H1 (cell line): ENCODE results near the gene SCAPER. TPM values are rescaled to one million over a fixed set of nuclear protein-coding genes. Genes with fewer than 3 reads are reported as not detected.
A peak's percentile ranks its signal among the peaks of the same experiment; 100 is the strongest.

ENCODE experiments used
- CTCF ChIA-PET: fragments of 300-600 bp; sonication (Branson Sonifier 250); formaldehyde crosslinking; loops from one replicate; lab custom pipeline; 2021; ENCODE audit not compliant: partially characterized antibody; lab: Charles Lee
- POLR2A ChIA-PET: fragments of 300-600 bp; sonication (Branson Sonifier 250); formaldehyde crosslinking; loops from one replicate; lab custom pipeline; 2021; ENCODE audit warnings: inconsistent platforms; ENCODE audit not compliant: partially characterized antibody; lab: Charles Lee
- DNase-seq, 2 experiments: peaks; one replicate each; pipeline versions ENCODE4 v3.0.0 to v3.0.0-alpha.2; 2010 to 2022; ENCODE audit warnings: low spot score in 2 of 2, low read depth in 1 of 2, mixed read lengths in 1 of 2
- FAIRE-seq: peaks from 2 replicates; lab custom pipeline; 2011; peaks lifted over from hg19 to GRCh38; lab: Jason Lieb, UNC
- H2AFZ ChIP-seq: 2 replicates; pipeline ENCODE4 v1.8.1; 2012; ENCODE audit warnings: low read length, inconsistent platforms
- H2AK5ac ChIP-seq: 2 replicates; pipeline ENCODE4 v1.6.1; 2013; ENCODE audit warnings: low read depth, low read length
- H2BK120ac ChIP-seq: replicated peaks from 2 replicates; pipeline ENCODE3; 2013; ENCODE audit warnings: low read depth, low read length, inconsistent platforms
- H2BK12ac ChIP-seq: 2 replicates; pipeline ENCODE4 v1.6.1; 2013; ENCODE audit warnings: low read depth, low read length
- H2BK15ac ChIP-seq: 2 replicates; pipeline ENCODE4 v1.6.1; 2013; ENCODE audit warnings: low read length
- H2BK20ac ChIP-seq: 2 replicates; pipeline ENCODE4 v1.6.1; 2013; ENCODE audit warnings: low read length
- H2BK5ac ChIP-seq: 2 replicates; pipeline ENCODE4 v1.6.1; 2013; ENCODE audit warnings: low read depth, low read length
- H3K14ac ChIP-seq: 2 replicates; pipeline ENCODE4 v1.6.1; 2013; ENCODE audit warnings: inconsistent platforms; ENCODE audit not compliant: insufficient read length
- H3K18ac ChIP-seq: 2 replicates; pipeline ENCODE4 v1.6.1; 2013; ENCODE audit warnings: low read length; ENCODE audit errors: extremely low read depth
- H3K23ac ChIP-seq: 2 replicates; pipeline ENCODE4 v1.6.1; 2013; ENCODE audit warnings: inconsistent platforms; ENCODE audit not compliant: insufficient read length
- H3K23me2 ChIP-seq: 2 replicates; pipeline ENCODE4 v1.6.1; 2013; ENCODE audit warnings: low read depth, low read length
- H3K27ac ChIP-seq: 2 replicates; pipeline ENCODE4 v1.6.1; 2011; ENCODE audit warnings: low read depth, low read length, inconsistent platforms
- H3K27me3 ChIP-seq, 4 experiments: replicated peaks in 1 of 4; 1 replicate in 1 of 4; 2 replicates in 3 of 4; pipeline versions ENCODE4 v1.6.1 to v1.8.1; 2011 to 2013; ENCODE audit warnings: low read length in 3 of 4, mild to moderate bottlenecking in 3 of 4, inconsistent platforms in 2 of 4, mixed read lengths in 2 of 4, moderate library complexity in 1 of 4; ENCODE audit not compliant: control insufficient read depth in 3 of 4, insufficient read depth in 3 of 4; ENCODE audit errors: extremely low read depth in 1 of 4
- H3K36me3 ChIP-seq, 4 experiments: 2 replicates each; pipeline versions ENCODE4 v1.6.1 to v1.8.1; 2011 to 2013; ENCODE audit warnings: mild to moderate bottlenecking in 4 of 4, low read length in 3 of 4, moderate library complexity in 2 of 4, control low read depth in 1 of 4, inconsistent platforms in 1 of 4; ENCODE audit not compliant: insufficient read depth in 4 of 4, control insufficient read depth in 2 of 4
- H3K4ac ChIP-seq: replicated peaks from 2 replicates; pipeline ENCODE3; 2013; ENCODE audit warnings: low read length, low read depth, mixed read lengths, inconsistent platforms; ENCODE audit not compliant: insufficient read length
- H3K4me1 ChIP-seq, 4 experiments: replicated peaks in 1 of 4; 1 replicate in 1 of 4; 2 replicates in 3 of 4; pipeline versions ENCODE4 v1.6.1 to v1.8.1; 2011 to 2013; ENCODE audit warnings: low read length in 3 of 4, inconsistent platforms in 2 of 4, mixed read lengths in 1 of 4; ENCODE audit not compliant: insufficient read depth in 4 of 4, control insufficient read depth in 3 of 4
- H3K4me2 ChIP-seq, 2 experiments: 2 replicates each; pipeline versions ENCODE4 v1.6.1 to v1.8.1; 2011 to 2013; ENCODE audit warnings: low read depth in 2 of 2, low read length in 2 of 2, control low read depth in 1 of 2, inconsistent platforms in 1 of 2, mild to moderate bottlenecking in 1 of 2; ENCODE audit not compliant: insufficient read depth in 1 of 2
- H3K4me3 ChIP-seq, 4 experiments: fragments of 200-600, 300-600 bp in 1 of 4; sonication (generic), shearing (Covaris generic), sonication (Bioruptor Twin) in 1 of 4; 2 replicates each; pipeline versions ENCODE4 v1.5.1 to v1.8.1; 2011 to 2016; ENCODE audit warnings: low read length in 4 of 4, low read depth in 3 of 4, control low read depth in 2 of 4, inconsistent platforms in 2 of 4, mild to moderate bottlenecking in 2 of 4, mixed read lengths in 1 of 4, moderate library complexity in 1 of 4; ENCODE audit not compliant: insufficient read depth in 2 of 4; ENCODE audit errors: extremely low read depth in 1 of 4
- H3K56ac ChIP-seq: replicated peaks from 2 replicates; pipeline ENCODE3; 2013; ENCODE audit warnings: low read depth, mild to moderate bottlenecking, mixed read lengths, low read length, inconsistent platforms; ENCODE audit not compliant: insufficient read length
- H3K79me1 ChIP-seq: 2 replicates; pipeline ENCODE4 v1.6.1; 2013; ENCODE audit warnings: low read depth, low read length, control low read depth
- H3K79me2 ChIP-seq, 2 experiments: 2 replicates each; pipeline versions ENCODE4 v1.6.1 to v1.8.1; 2012 to 2013; ENCODE audit warnings: low read length in 2 of 2, mild to moderate bottlenecking in 2 of 2, inconsistent platforms in 1 of 2; ENCODE audit not compliant: insufficient read depth in 2 of 2, control insufficient read depth in 1 of 2
- H3K9ac ChIP-seq, 4 experiments: replicated peaks in 1 of 4; 1 replicate in 1 of 4; 2 replicates in 3 of 4; pipeline versions ENCODE4 v1.6.1 to v1.8.1; 2011 to 2013; ENCODE audit warnings: low read depth in 3 of 4, low read length in 3 of 4, control low read depth in 2 of 4, mild to moderate bottlenecking in 2 of 4, moderate library complexity in 2 of 4, inconsistent platforms in 1 of 4; ENCODE audit errors: extremely low read depth in 1 of 4
- H3K9me3 ChIP-seq, 2 experiments: 2 replicates each; pipeline versions ENCODE4 v1.6.1 to v1.8.1; 2012 to 2013; ENCODE audit warnings: mild to moderate bottlenecking in 2 of 2, moderate library complexity in 2 of 2, control low read depth in 1 of 2, inconsistent platforms in 1 of 2, low read depth in 1 of 2, low read length in 1 of 2, mixed read lengths in 1 of 2; ENCODE audit not compliant: insufficient read depth in 2 of 2
- H4K20me1 ChIP-seq, 2 experiments: replicated peaks in 1 of 2; 2 replicates each; pipeline versions ENCODE3 to v1.8.1; 2011 to 2013; ENCODE audit warnings: inconsistent platforms in 2 of 2, low read length in 2 of 2, mild to moderate bottlenecking in 1 of 2; ENCODE audit not compliant: insufficient read depth in 2 of 2, control insufficient read depth in 1 of 2
- H4K5ac ChIP-seq: 2 replicates; pipeline ENCODE4 v1.6.1; 2013; ENCODE audit warnings: low read length, low read depth, mixed read lengths, inconsistent platforms; ENCODE audit not compliant: insufficient read length
- H4K8ac ChIP-seq: 2 replicates; pipeline ENCODE4 v1.8.0; 2013; ENCODE audit warnings: mild to moderate bottlenecking, moderate library complexity, low read length, inconsistent platforms; ENCODE audit not compliant: insufficient read depth; ENCODE audit errors: extremely low read depth
- H4K91ac ChIP-seq: replicated peaks from 2 replicates; pipeline ENCODE3; 2013; ENCODE audit warnings: low read length, mixed read lengths, inconsistent platforms; ENCODE audit not compliant: insufficient read length
- ASH2L ChIP-seq: fragments of 200-600, 300-600 bp; sonication (generic); IDR thresholded peaks from one replicate; pipeline ENCODE4 v1.7.1; 2017; ENCODE audit warnings: low read length
- CHD1 ChIP-seq: IDR thresholded peaks from 2 replicates; pipeline ENCODE4 v1.6.1; 2012; ENCODE audit warnings: low read depth, low read length, improper control_type of control experiment
- CHD2 ChIP-seq: IDR thresholded peaks from 2 replicates; pipeline ENCODE4 v1.6.1; 2012; ENCODE audit warnings: low read length, improper control_type of control experiment
- JUND ChIP-seq: IDR thresholded peaks from 2 replicates; pipeline ENCODE4 v1.6.1; 2011; ENCODE audit warnings: mild to moderate bottlenecking, improper control_type of control experiment, low read length
- MAFK ChIP-seq: IDR thresholded peaks from 2 replicates; pipeline ENCODE4 v1.6.1; 2012; ENCODE audit warnings: low read depth, mild to moderate bottlenecking, improper control_type of control experiment, low read length
- MAX ChIP-seq: IDR thresholded peaks from 2 replicates; pipeline ENCODE4 v1.6.1; 2012; ENCODE audit warnings: inconsistent platforms
- POLR2A ChIP-seq, 2 experiments: IDR thresholded peaks; 1 replicate in 1 of 2; 2 replicates in 1 of 2; pipeline ENCODE4 v1.6.1; 2011; ENCODE audit warnings: low read depth in 2 of 2, low read length in 2 of 2, mild to moderate bottlenecking in 2 of 2; ENCODE audit errors: control extremely low read depth in 1 of 2
- USF2 ChIP-seq: IDR thresholded peaks from 2 replicates; pipeline ENCODE4 v1.6.1; 2011; ENCODE audit warnings: low read length, improper control_type of control experiment
- ZNF274 ChIP-seq: IDR thresholded peaks from 2 replicates; pipeline ENCODE4 v1.7.0; 2012; ENCODE audit warnings: low read length, borderline replicate concordance; ENCODE audit errors: extremely low read depth
- WGBS, 2 experiments: shearing (Covaris generic) in 1 of 2; methylation state at CpG; one replicate each; pipeline versions ENCODE4 v1.1.6 to v1.1.7; 2013 to 2015; ENCODE audit warnings: low lambda C conversion rate in 2 of 2, mixed read lengths in 2 of 2, inconsistent platforms in 1 of 2, low coverage in 1 of 2, missing lambda C conversion rate in 1 of 2; ENCODE audit not compliant: insufficient replicate concordance in 2 of 2, insufficient coverage in 1 of 2, insufficient read length in 1 of 2; ENCODE audit errors: extremely low coverage in 1 of 2, missing lambda C conversion rate in 1 of 2; 5-methylcytosine and 5-hydroxymethylcytosine counted together
- polyA plus RNA-seq, 7 experiments: library from polyadenylated mRNA; depleted of rRNA in 3 of 7; stranded (reverse) in 5 of 7; unstranded in 2 of 7; fragments of >200 nt in 5 of 7; fragments of 200-250 nt in 2 of 7; gene quantifications; 1 replicate in 5 of 7; 2 replicates in 1 of 7; 4 replicates in 1 of 7; pipeline versions ENCODE4 v1.2.1 to v1.2.3, GENCODE V29; 2011 to 2013; ENCODE audit warnings: missing spikeins in 2 of 7, mixed read lengths in 2 of 7
- total RNA-seq: library from RNA; stranded (reverse); fragmentation: NEBNext Ultra II Directional; extraction: Animal tissue kit (Norgen Biotek cat#: 25700); gene quantifications from 2 replicates; pipeline ENCODE4 v1.2.1, GENCODE V29; 2021

The SCAPER gene
- total and polyA plus RNA-seq, 2 of the 8 experiments (the other 6 are each of a cell fraction or from before 2014, with no cell fraction given): 1.6 to 6.8 TPM

GRCh38 chr15:76492538-76492937 lies 412.6 kb downstream of the SCAPER start:
- no peak overlapping the region for H2AFZ ChIP-seq
- no peaks in the 10 kb centered on the region for H3K36me3 ChIP-seq
- ChIA-PET POLR2A (no interaction called here), CTCF (no interaction called here)
- 93% methylated on average over 1 of the region's 1 CpG; no CpG with 5 or more reads in 1 of the 2 experiments for WGBS, 2 experiments
- no peaks in the 10 kb centered on the region for H3K9me3 ChIP-seq
- no peak overlapping the region for H3K18ac ChIP-seq
- H4K20me1 ChIP-seq: no peaks in the 10 kb centered on the region
- H2BK120ac ChIP-seq: no peak overlapping the region
- H4K5ac ChIP-seq: no peak overlapping the region
- H2BK5ac ChIP-seq: no peak overlapping the region
- no peaks in the 10 kb centered on the region for H3K23me2 ChIP-seq
- no peak overlapping the region for H4K8ac ChIP-seq
- H2AK5ac ChIP-seq: no peak overlapping the region
- no peaks in the 10 kb centered on the region for H3K27me3 ChIP-seq
- H3K4me1 ChIP-seq: no peaks in the 10 kb centered on the region
- no peak overlapping the region for H2BK20ac ChIP-seq
- H3K23ac ChIP-seq: no peak overlapping the region
- no peak overlapping the region for H4K91ac ChIP-seq
- H3K79me1 ChIP-seq: no peaks in the 10 kb centered on the region
- H3K4ac ChIP-seq: no peak overlapping the region
- no peak overlapping the region for H2BK15ac ChIP-seq
- H3K27ac ChIP-seq: no peak overlapping the region
- no peak overlapping the region for H3K56ac ChIP-seq
- TF ChIP-seq CHD1 (no peak), USF2 (no peak), ZNF274 (no peak), JUND (no peak), POLR2A (IDR thresholded peaks at IDR 0.05; ENCODE audit: control extremely low read depth in 1 of 2, low read depth in 2 of 2, low read length in 2 of 2) (no peak), ASH2L (no peak), MAFK (peak; percentile 10; the same call in 1 of the 2 replicates), MAX (no peak), CHD2 (no peak)
- no peak overlapping the region for H3K14ac ChIP-seq
- no peak overlapping the region for H3K9ac ChIP-seq
- no peak overlapping the region for H3K4me3 ChIP-seq
- no peak overlapping the region for H3K4me2 ChIP-seq
- DNase-seq (no peak), FAIRE-seq (no peak)
- no peaks in the 10 kb centered on the region for H3K79me2 ChIP-seq
- no peak overlapping the region for H2BK12ac ChIP-seq
